ENCODE measurements around the gene TFPI.
"Not testable (repeated sequence)": the region's sequence is repeated elsewhere in the genome, so short reads cannot be mapped to it uniquely, and the experiment has no call there.

The TFPI gene

DNA sequence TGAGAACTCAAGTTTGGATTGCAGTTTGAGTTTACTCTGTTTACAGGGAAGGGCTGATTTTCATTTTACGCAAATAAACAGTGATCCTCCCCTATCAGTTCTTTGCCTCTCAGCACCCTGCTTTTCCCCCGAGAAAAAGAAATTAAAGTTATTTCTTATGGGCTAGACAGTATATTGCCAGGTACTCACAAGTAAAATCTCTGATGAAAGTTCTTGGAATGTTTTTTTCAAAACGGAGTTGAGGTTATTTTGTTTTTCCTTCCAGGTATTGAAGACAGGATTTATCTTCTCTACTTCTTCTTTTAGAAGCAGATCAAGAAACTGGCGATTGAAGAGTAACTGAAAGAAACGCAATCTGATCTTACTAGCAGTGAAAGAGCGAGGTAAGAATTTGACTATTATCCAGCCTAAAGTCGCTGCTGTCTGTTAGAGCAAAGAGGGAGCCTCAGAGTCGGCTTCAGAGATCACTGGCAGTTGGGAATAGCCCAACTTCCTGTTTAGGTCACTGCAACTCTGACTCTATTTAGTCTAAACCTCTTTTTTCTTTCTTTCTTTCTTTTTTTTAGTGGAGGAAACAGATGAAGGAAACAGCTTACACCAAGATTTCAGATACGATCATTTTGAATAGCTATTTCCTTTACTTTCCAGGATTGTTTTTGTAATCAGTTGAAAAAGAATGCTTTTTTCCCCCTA lies at the start of gene TFPI:
Gene TFPI, minus strand, starts transcription at position 425 of the 693 bp plus-strand sequence. CDS start 50,667 bp downstream, outside the sequence.
- DNase-seq (ENCODE audit: low read depth), result no peak

GRCh38 chr2:187594801-187595200 lies 40.6 kb upstream of the TFPI start:
- DNase-seq (ENCODE audit: low read depth), result no peak

GRCh38 chr2:187593697-187594096 lies 39.5 kb upstream of the TFPI start:
- no peak for DNase-seq (ENCODE audit: low read depth)

- DNase-seq (ENCODE audit: low read depth), result no peak
Observed at GRCh38 chr2:187593098-187593497, 38.9 kb upstream of the TFPI start.

GRCh38 chr2:187590175-187590574 lies 35.9 kb upstream of the TFPI start:
- no peak for DNase-seq (ENCODE audit: low read depth)

DNA sequence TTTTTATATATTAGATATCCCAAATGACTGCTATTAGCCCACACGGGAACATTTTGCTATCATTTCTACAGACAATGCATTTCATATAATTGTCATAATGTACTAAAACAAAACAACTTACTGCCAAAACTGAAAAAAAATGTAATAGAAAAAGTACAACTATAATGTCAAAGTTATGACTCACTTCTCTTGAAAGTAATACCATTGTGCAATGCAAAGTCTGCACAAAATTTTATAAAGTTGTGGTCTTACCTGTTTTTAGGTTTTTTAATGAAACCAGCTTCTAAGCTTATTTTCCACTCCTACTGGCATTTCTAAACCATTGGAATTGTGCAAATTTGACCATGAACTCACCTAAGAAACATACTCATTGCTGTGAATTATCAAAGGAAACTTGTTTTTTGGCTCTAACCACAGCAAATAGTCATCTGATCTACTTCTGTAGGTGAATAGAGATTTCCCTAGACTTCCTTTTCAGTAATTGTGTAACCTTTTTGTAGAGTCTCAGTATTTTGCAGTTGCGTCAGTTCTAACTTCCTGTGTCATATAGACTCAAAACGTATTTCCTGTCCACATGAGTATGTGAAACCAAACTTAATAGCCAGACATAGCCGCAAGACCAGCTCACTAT lies 31.9 kb upstream of the TFPI start:
- DNase-seq (ENCODE audit: low read depth), result no peak

- no peak for DNase-seq (ENCODE audit: low read depth)
Observed at GRCh38 chr2:187581125-187581896, 27.1 kb upstream of the TFPI start.

DNA sequence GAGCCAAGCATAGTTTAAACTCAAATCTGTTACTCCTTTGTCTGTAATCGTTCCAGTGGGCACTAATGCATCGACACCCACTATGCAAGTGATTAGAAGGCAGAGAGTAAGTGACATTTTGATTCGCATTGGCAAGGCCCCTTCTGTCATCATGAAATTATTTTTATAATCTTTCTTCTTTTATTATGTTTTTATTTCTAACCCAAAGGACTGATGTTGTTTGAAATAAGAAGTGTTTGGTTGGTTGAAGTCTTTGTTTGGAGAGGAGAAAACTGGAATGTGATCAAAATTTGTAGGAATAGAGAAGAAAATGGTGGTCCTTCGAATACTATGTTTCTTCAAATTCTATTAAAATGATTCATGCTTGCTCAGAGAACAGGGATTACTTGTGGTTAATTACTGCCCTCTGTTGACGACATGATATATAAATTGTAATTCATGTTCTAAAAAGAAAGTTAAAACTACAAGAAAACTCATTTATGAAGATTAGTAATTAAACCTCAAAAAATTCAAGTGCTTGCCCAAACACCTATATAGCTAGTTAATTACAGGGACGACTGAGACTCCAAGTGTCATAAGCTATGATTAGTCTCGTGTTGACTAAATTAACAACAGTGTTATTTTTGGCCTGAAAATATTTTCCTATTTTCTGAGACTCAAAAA lies 26.4 kb upstream of the TFPI start:
- no peak for DNase-seq (ENCODE audit: low read depth)

- DNase-seq (ENCODE audit: low read depth), result no peak
Observed at GRCh38 chr2:187577310-187577709, 23.1 kb upstream of the TFPI start.

GRCh38 chr2:187576906-187577305 lies 22.7 kb upstream of the TFPI start:
- no peak for DNase-seq (ENCODE audit: low read depth)

DNA sequence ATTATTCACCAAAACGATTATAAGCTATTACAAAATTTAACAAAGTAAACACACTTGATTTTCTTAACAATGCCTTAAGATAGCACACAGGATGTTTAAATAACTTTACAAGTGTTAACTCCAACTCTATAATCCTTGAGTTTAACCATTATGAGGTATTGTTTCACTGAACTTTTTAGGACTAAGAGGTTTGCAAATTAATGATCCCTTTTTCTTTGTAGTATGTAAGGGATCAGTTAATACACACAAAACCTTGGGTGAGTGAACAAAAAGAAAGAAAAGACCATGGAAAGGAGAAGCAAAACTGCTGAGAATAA lies 21.5 kb upstream of the TFPI start:
- no peak for DNase-seq (ENCODE audit: low read depth)

- no peak for DNase-seq (ENCODE audit: low read depth)
Observed at GRCh38 chr2:187574969-187575750, 20.9 kb upstream of the TFPI start.

GRCh38 chr2:187573722-187574121 lies 19.5 kb upstream of the TFPI start:
- no peak for DNase-seq (ENCODE audit: low read depth)

DNA sequence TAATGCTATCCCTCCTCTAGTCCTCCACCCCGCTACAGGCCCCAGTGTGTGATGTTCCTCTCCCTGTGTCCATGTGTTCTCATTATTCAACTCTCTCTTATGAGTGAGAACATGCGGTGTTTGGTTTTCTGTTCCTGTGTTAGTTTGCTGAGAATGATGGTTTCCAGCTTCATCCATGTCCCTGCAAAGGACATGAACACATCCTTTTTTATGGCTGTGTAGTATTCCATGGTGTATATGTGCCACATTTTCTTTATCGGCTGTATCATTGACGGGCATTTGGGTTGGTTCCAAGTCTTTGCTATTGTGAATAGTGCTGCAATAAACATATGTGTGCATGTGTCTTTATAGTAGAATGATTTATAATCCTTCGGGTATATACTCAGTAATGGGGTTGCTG lies 17.8 kb upstream of the TFPI start:
- DNase-seq (ENCODE audit: low read depth), result not testable (repeated sequence)

DNA sequence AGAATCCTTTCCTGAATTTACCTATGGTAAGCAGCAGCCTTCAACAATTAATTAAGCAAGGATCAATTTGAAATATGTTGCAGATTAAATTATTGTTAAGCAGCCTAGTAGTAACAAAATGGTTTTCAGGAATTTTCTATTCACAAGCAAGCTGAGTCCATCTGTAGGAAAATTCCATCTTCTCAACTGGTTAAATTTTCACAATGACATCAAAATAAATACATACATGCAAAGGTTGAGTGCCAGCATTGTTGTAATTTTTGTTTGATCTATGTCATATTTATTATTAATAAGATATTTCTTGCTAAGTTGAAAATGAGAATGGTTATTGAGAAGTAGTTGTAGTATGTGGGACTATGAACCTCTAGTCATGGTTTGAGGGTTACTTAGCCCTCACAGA lies 15.3 kb upstream of the TFPI start:
- DNase-seq (ENCODE audit: low read depth), result no peak

- DNase-seq (ENCODE audit: low read depth), result no peak
Observed at GRCh38 chr2:187569042-187569441, 14.8 kb upstream of the TFPI start.

- DNase-seq (ENCODE audit: low read depth), result no peak
Observed at GRCh38 chr2:187567126-187567525, 12.9 kb upstream of the TFPI start.

- DNase-seq (ENCODE audit: low read depth), result no peak
Observed at GRCh38 chr2:187566712-187567111, 12.5 kb upstream of the TFPI start.

DNA sequence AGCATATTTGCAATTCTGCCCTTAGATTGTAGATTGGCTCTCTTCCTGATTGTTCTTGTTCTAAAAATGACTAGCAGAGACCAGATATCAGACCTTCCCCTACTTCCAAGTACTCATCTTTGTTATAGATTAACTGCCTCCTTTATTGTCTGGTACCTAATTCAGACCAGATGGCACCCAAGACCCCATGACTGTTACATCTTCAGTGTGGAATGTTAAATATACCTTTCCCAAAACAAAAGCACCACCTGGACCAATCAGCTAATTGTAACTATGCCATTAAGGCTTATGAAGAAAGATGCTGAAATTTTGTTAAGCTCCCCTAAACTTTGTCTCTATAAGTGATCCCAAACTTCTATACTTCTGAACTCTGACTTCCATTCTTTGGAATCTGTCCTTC lies 12.0 kb upstream of the TFPI start:
- DNase-seq (ENCODE audit: low read depth), result no peak

DNA sequence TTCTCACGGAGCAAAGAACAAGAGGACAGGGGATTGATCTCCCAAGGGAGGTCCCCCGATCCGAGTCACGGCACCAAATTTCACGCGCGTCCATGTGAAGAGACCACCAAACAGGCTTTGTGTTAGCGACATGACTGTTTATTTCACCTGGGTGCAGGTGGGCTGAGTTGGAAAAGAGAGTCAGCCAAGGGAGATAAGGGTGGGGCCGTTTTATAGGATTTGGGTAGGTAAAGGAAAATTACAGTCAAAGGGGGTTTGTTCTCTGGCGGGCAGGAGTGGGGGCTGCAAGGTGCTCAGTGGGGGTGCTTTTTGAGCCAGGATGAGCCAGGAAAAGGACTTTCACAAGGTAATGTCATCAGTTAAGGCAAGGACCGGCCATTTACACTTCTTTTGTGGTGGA lies 11.4 kb upstream of the TFPI start:
- DNase-seq (ENCODE audit: low read depth), result not testable (repeated sequence)

DNA sequence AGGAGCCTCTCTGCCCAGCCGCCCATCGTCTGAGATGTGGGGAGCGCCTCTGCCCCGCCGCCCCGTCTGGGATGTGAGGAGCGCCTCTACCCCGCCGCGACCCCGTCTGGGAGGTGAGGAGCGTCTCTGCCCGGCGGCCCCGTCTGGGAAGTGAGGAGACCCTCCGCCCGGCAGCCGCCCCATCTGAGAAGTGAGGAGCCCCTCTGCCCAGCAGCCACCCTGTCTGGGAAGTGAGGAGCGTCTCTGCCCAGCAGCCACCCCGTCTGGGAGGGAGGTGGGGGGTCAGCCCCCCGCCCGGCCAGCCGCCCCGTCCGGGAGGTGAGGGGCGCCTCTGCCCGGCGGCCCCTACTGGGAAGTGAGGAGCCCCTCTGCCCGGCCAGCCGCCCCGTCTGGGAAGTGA lies 2.3 kb upstream of the TFPI start:
- not testable (repeated sequence) for DNase-seq (ENCODE audit: low read depth)

- no peak for DNase-seq (ENCODE audit: low read depth)
Observed at GRCh38 chr2:187554704-187555082, 458 bp upstream of the TFPI start.

Data from stimulated activated CD8-positive, alpha-beta memory T cell treated with anti-CD3 and anti-CD28 coated beads, Interleukin-12 subunit alpha, Interleukin-12 subunit beta, amount 100 ng/mL, for 4 hours (primary cell).